Amniotic stem cell (primary cell): Measurements from ENCODE around the gene CES1.
"Not testable (repeated sequence)": the region's sequence is repeated elsewhere in the genome, so short reads cannot be mapped to it uniquely, and the experiment has no call there.

ENCODE experiments used
- DNase-seq: peaks from one replicate; lab custom pipeline; 2025; lab: John Stamatoyannopoulos, UW

Gene CES1

GRCh38 chr16:55832773-55833691, at the start of gene CES1:
CES1 (minus strand) TSS chr16:55833096; CDS start chr16:55833055, 41 bp downstream.
- DNase-seq: no peak

GRCh38 chr16:55876854-55877253, 44.0 kb upstream of the CES1 start:
- DNase-seq: no peak

- DNase-seq: no peak
These were observed 42.4 kb upstream of the CES1 start, which contains the start of gene CES5A for GRCh38 chr16:55875273-55875672. CES5A (minus strand) TSS chr16:55875373; CDS start chr16:55875221, 152 bp downstream.

GRCh38 chr16:55873122-55873521, 40.2 kb upstream of the CES1 start:
- no peak for DNase-seq

GRCh38 chr16:55872130-55872529, 39.2 kb upstream of the CES1 start:
- no peak for DNase-seq

- DNase-seq: no peak
These were observed 38.6 kb upstream of the CES1 start for GRCh38 chr16:55871411-55872038.

GRCh38 chr16:55868980-55869379, 36.1 kb upstream of the CES1 start:
- no peak for DNase-seq

GRCh38 chr16:55868137-55868536, 35.2 kb upstream of the CES1 start:
- DNase-seq: no peak

- DNase-seq: no peak
These were observed 28.4 kb upstream of the CES1 start for GRCh38 chr16:55861288-55861687.

GRCh38 chr16:55857650-55858049, 24.8 kb upstream of the CES1 start:
- not testable (repeated sequence) for DNase-seq

- DNase-seq: no peak
These were observed 24.1 kb upstream of the CES1 start for GRCh38 chr16:55856950-55857349.

- DNase-seq: no peak
These were observed 20.2 kb upstream of the CES1 start for GRCh38 chr16:55853114-55853513.

- no peak for DNase-seq
These were observed 16.6 kb upstream of the CES1 start for GRCh38 chr16:55849536-55849935.

- DNase-seq: no peak
These were observed 13.9 kb upstream of the CES1 start for GRCh38 chr16:55846598-55847346.

GRCh38 chr16:55843105-55843395, 10.2 kb upstream of the CES1 start:
- DNase-seq: no peak

- peak; percentile 26 for DNase-seq
These were observed 9.6 kb upstream of the CES1 start for GRCh38 chr16:55842369-55843104.

- DNase-seq: no peak
These were observed 6.2 kb upstream of the CES1 start for GRCh38 chr16:55839115-55839514.

- no peak for DNase-seq
These were observed 3.3 kb upstream of the CES1 start for GRCh38 chr16:55836158-55836611.

GRCh38 chr16:55835581-55835980, 2.7 kb upstream of the CES1 start:
- DNase-seq: no peak

GRCh38 chr16:55835173-55835572, 2.3 kb upstream of the CES1 start:
- DNase-seq: not testable (repeated sequence)

GRCh38 chr16:55834049-55834448, 1.2 kb upstream of the CES1 start:
- DNase-seq: no peak

GRCh38 chr16:55832425-55832772, 497 bp downstream of the CES1 start:
- DNase-seq: no peak
